Activated CD8-positive, alpha-beta memory T cell treated with anti-CD3 and anti-CD28 coated beads for 48 hours (primary cell): ENCODE data around the gene BCL2.

Source experiments
- DNase-seq, 3 experiments: peaks; one replicate each; pipeline ENCODE4 v3.0.0-alpha.2; 2020; ENCODE audit warnings: low read depth in 2 of 3, low spot score in 2 of 3

The BCL2 gene

GRCh38 chr18:63311118-63312018, 8.2 kb downstream of the BCL2 start:
- DNase-seq: no peak

DNA sequence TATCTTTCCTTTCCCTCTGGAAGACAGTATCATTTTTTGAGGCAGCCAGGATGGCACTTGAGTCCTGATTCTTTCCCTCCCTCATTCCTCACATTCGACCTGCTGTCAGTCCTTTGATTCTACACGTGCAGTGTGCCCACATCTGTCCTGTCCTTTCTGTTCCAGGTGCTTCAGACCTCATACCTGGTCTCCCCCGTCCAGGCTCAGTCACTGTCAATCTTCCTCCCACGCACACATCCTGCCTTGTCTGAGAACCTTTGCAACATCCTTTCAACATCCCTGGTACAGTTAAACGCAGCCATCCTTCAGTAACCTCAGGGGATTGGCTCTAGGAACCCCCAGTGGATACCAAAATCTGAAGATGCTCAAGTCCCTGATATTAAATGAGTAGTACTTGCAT, 10.1 kb downstream of the BCL2 start:
- no peak for DNase-seq

GRCh38 chr18:63307551-63308200, 11.9 kb downstream of the BCL2 start:
- no peak for DNase-seq

DNA sequence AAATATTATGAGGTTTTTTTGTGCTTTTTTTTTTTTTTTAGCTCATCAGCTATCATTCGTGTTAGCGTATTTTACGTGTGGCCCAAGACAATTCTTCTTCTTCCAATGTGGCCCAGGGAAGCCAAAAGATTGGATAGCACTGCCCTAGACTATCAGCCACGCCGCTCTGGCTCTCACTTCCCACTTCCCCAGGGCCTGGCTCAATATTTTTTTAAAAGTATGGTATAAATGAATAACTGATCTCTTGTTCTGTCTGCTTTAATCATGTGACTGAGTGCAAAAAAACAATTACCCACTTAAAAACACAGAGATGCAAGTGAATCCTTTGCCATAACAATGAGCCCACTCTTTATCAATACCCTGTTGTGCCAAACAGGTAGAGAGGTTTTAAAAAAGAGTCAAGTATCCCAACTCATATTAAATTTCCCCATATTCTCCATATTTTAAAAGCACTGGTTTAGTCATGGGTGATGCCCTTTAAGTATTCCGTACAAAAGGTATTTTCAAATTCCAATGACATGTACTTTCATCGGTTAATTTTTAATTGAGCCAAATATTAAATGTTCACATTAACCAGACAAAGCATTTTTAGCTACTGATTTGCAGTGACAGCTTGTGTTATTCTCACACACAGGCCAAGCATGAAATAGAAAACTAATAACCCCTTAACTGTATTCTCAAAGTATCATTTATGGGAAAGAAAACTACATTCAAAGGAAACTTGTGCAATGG, 12.6 kb downstream of the BCL2 start:
- DNase-seq: no peak

DNA sequence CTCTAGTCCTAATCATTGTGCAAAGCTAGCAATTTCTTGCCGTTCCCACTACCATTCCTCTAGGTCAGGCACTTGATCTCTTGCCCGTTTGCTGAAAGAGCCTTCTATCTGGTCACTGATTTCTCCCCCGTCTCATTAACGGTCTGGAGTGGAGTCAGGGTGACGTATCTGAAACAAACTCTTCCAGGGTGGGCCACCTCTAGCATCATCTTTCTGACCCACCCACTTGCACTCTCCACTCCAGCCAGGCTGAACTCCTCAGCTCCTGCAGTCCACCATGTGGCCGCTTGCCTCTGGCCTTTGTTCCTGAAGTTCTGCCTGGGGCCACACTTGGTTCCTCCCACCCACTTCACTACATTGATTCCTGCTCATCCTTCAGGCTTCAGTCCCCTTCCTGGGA, 13.3 kb downstream of the BCL2 start:
- no peak for DNase-seq

DNA sequence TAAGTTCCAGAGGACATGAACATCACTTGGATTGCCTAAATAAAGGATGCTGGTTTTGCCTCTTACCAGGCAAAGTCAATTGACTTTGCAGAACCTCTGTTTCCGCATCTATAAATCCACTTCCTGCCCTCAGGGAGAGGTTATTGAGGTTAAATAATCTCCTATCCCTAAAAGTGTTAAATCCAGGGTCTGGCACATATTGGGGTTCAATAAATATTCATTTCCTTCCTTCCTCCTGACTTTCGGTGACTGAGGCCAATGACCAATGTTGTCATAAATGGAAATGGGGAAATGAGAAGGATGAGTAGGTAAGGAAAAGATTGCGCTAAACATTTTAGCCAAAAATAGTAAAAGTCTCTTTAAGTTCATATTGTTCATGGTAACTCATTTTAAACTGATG, 16.0 kb downstream of the BCL2 start:
- no peak for DNase-seq

DNA sequence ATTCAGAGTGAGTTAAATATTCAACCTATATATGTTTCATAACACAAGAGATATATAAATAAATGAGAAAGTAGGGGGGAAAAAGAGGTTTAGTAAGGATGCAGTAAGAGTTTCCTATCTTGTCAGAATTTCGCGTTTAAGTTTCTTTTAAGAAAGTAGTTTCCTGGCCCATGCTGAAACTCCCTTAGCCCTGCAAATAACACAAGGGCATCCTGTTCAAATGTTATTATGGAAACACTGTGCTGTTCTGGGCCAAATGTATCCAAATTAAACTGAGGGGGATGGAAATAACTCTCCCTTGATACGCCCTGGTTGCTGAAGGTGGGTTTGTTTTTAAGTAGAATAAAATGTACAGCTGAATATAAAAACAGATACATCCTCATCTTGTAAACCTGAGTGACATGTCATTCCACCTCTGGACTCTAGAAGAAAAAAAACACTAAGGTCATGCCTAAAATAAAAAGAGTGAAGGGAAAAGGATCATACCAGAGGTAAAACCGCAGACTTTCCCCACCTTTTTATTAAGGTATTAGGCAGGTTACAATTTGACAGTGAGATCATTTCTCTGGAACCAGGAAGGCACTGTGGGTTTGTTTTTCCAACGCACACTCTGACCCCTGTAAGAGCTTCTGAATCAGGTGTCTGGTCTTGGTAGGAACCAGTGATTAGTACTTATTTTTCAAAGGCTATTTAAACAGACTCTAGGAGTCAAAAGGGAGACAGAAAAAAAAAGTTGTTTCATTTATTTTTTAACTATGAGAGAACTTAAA, 16.7 kb downstream of the BCL2 start:
- no peak for DNase-seq

DNA sequence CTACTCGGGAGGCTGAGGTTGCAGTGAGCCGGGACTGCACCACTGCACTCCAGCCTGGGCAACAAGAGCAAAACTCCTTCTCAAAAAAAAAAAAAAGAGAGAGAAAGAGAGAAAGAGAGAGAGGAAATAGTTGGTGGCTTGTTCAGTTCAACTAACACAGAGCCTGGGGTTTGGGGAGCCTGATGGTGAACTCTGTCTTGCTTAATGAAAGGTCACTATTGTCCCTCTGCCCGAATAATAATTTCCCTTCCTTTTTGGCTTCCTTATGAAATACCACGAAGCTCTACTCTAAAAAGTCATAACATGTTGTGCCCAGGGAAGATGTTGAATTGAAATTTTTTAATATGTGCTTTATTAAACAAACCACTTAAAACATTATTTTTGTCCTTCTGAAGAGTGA, 17.3 kb downstream of the BCL2 start:
- DNase-seq: no peak

DNA sequence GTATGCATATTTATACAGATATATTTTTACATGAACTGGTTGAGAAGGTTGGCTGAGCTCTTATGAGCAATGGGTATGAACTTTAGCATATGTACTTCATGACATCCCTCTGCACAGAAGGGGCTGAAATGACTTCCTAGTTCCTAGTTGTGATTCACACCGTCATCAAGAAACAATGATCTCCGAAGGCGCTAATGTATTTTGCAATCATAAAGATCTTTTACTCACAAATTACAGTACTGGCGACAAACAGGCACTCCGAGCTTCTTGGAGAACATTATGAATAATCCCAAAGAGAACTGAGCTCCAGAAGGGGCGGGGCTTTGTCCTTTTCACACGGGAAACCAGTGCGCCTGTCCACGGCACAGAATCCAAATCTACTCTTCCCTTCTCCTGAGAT, 18.1 kb downstream of the BCL2 start:
- no peak for DNase-seq

GRCh38 chr18:63299837-63300745, 19.5 kb downstream of the BCL2 start:
- DNase-seq: no peak

- no peak for DNase-seq
Observed at GRCh38 chr18:63298400-63299365, 20.9 kb downstream of the BCL2 start.

GRCh38 chr18:63297687-63298399, 21.7 kb downstream of the BCL2 start:
- no peak for DNase-seq

DNA sequence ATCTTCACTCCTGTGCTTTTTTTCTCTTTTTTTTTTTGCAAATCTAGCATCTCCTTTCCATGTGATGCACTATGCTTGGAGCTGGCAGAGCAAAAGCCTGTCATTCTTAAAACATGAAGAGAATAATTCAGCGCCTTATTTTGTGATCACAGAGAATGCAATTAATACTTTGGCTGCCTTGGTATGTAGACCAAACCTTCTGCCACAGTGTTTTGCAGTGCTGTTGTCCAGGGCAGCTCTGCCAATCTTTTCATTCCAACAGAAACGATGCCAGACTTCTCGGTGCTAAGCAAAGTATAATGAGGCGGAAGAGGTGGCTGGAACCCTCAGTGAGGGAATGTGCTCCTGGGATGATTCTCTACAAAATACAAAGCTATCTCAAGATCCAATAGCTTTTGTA, 25.6 kb downstream of the BCL2 start:
- DNase-seq: no peak

DNA sequence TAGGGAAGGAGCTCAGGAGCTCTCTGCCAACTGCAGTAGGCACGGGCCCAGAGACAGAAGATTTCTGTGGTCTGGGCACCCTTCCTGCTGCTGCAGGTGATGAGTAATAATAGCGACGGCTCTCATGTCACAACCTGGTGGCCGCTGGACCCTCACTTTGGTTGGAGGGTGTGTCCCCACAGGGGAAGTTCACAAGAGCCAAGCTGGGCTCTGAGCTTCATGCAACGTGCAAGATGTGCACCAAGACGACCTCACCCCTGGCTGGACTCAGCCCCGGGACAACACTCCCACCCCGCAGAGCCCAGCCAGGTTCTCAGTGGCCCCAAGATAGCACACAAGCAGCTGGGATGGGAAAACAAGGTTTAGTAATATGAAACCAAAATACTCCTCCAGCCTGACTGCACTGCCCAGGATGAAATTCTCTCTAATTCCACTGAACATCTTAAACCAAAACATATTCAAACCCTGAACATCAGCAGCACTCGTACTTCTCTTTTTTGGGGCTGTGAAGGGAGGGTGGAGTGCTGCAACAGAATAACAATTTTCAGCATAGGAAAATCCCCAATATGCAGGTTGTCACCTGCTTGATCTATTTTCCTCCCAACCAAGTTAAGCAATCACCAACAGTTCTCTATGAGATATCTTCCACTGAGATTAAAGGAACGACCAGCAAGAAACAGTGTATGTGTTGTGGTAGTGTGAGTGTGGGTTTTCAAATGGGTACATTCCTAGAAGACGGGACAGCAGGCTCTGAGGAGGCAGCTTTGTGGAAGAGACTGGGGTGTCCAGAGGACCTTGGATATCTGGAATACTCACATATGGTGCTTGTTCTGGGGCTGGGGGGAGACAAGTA, 26.5 kb downstream of the BCL2 start:
- DNase-seq: no peak

DNA sequence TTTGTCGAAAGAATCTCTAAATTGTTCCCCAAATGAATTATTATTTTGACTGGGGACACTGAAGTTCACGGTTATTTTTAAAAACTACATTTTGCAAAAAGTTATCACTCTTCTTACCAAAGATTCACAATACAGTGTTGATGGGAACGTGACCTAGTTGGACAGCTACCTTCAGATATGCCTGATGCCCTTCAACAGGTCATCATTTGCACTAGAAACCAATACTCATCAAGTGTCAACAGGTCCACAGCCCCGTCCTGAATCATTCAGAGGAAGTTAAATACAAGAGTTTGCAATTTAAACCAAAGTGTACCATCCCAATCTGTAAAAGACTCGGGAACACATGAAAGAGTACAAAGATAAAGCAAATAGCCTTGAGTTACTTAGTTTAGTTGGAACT, 28.3 kb downstream of the BCL2 start:
- no peak for DNase-seq

GRCh38 chr18:63290821-63291200, 28.8 kb downstream of the BCL2 start:
- DNase-seq: no peak

- no peak for DNase-seq
Observed at GRCh38 chr18:63290166-63290820, 29.3 kb downstream of the BCL2 start.
